HG03442 (cell line): ENCODE results near the gene EGFLAM.
A peak's percentile ranks its signal among the peaks of the same experiment; 100 is the strongest.

ENCODE experiments used
- ATAC-seq: cut with Tn5 transposase; IDR thresholded peaks from one replicate; pipeline ENCODE4 v1.9.1; 2021; ENCODE audit warnings: mild to moderate bottlenecking, moderate library complexity; ENCODE audit not compliant: unreplicated experiment

The EGFLAM gene

GRCh38 chr5:38265546-38266179, 7.3 kb downstream of the EGFLAM start:
- peak; percentile 82 for ATAC-seq

GRCh38 chr5:38267372-38267771, 9.0 kb downstream of the EGFLAM start:
- ATAC-seq: no peak

GRCh38 chr5:38273626-38274025, 15.3 kb downstream of the EGFLAM start:
- no peak for ATAC-seq

DNA sequence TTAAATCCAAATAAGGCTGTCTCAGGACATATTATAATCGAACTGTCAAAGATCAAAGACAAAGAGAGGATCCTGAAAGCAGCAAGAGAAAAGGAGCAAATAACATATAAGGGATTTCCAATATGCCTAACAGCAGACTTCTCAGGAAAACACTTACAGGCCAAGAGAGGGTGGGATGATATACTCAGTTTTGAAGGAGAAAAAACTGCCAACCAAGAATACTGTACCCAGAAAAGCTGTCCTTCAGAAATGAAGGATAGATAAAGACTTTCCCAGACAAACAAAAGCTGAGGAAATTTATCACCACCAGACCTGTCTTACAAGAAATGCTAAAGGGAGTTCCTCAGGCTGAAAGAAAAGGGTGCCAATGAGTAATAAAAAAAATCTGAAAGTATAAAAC, 16.0 kb downstream of the EGFLAM start:
- ATAC-seq: no peak

GRCh38 chr5:38284384-38284783, 26.0 kb downstream of the EGFLAM start:
- no peak for ATAC-seq

DNA sequence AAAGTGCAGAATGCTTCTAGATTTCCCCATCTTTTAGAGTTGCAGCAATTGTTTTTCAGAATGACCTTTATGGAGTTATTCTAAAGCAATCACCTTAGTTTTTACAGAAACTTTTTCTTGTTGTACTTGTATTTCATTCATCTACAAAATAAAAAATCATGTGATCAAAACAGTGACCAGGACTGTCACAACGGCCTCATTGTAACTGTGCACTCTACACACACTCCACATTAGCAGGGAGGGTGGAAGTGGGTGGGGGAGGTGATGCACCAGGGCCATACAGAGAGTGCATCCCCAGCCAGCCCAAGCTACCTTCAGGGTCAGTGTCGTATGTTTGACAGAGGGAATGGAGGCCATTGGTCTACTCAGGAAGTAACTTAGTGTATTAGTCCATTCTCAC, 26.9 kb downstream of the EGFLAM start:
- no peak for ATAC-seq

DNA sequence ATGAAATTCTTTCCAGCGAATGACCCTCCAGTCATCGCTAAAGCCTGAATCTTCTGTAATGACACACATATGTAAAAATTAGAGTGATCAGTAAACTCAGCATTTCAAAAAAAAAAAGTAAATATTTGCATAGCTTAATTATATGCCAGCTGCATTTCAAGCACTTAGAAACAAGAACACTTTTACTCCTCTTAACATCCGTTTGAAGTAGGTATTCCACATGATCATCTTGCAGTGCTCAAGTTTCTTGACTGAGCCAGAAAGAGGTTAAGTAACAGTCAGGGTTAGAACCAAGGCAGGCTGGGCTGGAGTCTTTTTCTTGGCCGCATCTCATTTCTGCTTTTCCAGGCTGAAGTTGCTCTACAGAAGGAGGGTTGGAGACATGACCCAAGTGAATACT, 27.6 kb downstream of the EGFLAM start:
- no peak for ATAC-seq

DNA sequence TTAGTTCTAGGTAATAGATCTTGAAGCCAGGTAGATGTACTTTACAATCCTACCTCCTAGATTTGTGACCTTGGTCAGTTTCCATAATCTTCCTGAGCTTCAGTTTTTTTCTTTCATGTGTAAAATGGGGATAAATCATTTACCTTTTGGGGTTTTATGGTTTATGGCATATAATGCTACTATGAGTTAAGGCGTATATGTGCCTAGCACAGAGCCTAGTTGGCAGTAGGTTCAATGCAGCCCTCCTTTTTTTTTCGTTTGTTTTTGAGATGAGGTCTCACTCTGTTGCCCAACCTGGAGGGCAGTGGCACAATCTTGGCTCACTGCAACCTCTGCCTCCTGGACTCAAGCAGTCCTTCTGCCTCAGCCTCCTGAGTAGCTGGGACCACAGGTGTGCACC, 28.8 kb downstream of the EGFLAM start:
- no peak for ATAC-seq

GRCh38 chr5:38289457-38289856, 31.1 kb downstream of the EGFLAM start:
- no peak for ATAC-seq

DNA sequence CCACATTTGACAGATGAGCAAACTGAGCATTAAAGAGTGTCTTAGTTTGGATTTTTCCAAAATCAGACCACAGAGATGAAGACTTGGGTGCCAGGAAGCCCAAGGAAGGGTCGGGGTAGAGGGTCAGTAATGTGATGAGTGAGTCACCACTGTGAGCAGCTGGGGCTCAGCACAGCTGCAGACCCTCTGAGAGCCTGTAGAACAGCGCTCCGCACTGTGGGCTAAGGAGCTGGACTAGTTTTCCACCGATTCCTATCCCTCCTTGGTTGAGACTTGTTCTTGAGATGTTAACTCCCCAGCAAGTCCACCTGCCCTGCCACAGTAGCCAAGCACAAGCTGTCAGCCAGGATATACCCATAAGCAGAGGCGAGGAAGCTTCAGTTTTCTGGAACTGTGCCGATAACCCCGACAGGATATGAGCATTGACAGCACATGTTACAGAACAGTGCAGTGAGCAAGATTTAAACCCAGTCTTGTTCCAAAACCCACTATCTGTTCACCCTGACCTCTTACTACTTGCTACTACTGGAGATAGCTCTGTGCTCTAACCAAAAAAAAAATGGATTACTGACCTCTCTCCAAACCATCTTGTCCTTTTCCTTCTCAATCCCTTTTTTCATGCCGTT, 31.8 kb downstream of the EGFLAM start:
- no peak for ATAC-seq

DNA sequence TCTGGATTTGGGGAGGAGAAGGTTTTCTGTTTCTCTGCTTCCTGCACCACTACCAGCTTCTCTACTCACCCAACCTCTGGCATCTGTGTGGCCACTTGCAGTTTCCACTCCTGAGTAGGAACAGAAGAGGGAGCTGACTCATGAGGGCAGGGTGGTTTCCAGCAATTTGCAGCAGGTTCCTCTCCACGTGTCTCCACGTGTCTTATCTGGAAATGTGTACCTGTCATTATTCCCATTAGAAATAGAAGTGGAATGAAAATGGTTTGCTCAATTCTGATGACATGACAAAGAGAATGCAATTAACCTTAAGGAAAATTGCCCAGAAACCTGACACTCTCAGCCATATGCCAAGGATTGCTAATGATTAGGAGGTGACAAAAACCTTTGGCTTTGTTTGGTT, 33.0 kb downstream of the EGFLAM start:
- ATAC-seq: no peak

GRCh38 chr5:38292228-38292627, 33.9 kb downstream of the EGFLAM start:
- no peak for ATAC-seq

DNA sequence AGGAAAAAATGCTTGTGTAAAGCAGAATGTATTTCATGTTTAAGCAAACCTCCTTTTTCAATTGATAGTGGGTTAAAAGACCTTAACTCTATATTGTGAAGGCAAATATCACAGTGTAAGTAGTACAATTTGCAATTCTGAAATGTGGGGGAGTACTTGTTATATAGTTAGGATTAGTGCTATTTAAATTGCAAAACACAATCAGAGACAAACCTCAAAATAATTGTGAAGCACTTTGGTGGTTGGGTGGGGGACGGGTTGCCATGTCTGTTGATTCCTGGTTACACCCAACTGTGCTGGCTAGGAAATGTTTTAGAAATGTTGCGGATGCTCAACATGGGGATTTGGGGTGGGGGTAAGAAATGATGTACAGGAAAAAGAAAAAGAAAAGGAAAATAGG, 37.4 kb downstream of the EGFLAM start:
- ATAC-seq: no peak

GRCh38 chr5:38297830-38298608, 39.7 kb downstream of the EGFLAM start:
- no peak for ATAC-seq

- no peak for ATAC-seq
These were observed 41.2 kb downstream of the EGFLAM start for GRCh38 chr5:38299585-38299984.

DNA sequence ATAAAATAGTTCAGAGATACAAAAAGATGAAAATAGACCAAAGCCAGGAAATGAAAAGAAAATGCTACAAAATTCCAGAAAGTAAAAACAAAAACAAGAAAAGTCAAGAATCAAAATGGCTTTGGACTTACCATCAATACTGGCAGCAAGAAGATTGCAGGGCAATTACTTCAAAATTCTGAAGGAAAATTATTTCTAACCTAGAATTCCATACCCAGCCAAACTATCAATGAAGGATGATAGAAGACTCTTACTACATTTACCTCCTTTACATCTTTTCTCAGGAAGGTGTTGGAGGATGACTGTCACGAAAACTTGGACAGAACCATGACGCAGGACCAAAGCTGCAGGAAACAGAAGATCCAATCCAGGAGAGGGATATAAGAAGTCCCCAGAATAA, 46.8 kb downstream of the EGFLAM start:
- no peak for ATAC-seq

GRCh38 chr5:38307845-38308244, 49.5 kb downstream of the EGFLAM start:
- ATAC-seq: no peak

GRCh38 chr5:38316544-38317224, 58.3 kb downstream of the EGFLAM start:
- ATAC-seq: no peak

DNA sequence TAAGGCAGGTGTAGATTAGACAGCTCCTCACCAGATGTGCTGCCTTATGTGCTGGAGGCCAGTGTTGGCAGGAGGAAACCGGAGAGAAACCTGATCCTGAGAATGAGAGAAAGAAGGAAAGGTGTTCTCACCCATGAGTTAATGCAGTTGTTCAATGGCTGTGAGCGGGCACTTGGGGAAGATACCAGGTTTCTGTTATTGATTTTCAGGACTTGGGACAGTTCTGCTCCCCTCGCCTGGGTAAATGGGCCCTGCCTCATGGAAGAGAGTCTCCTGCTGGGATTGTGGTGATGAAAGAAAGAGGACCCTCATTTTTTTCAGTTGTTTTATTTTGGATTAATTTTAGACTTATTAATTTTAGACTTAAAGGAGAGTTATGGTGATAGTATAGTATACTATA, 59.5 kb downstream of the EGFLAM start:
- ATAC-seq: no peak

DNA sequence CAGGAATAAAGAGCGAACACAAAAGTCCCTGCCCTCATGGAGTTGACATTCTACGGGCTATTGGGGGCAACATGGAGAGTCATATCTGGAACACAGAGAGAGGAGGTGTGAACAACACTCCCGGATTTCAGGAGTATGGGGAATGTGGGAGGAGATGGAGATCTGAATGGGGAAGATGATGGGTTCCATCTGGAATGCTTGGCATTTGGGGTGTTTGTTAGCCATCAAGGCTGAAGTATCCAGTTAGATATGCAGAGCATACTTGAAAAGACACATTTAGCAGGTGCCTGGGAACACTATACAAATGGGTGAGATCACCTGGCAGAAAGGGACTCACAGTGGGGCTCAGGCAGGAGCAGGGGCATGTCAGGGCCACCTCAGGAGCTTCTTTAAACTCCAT, 61.1 kb downstream of the EGFLAM start:
- no peak for ATAC-seq

GRCh38 chr5:38321978-38322377, 63.6 kb downstream of the EGFLAM start:
- no peak for ATAC-seq
